ENCODE measurements around the gene BOD1L2. TPM values are rescaled to one million over a fixed set of nuclear protein-coding genes. Genes with fewer than 3 reads are reported as not detected.
A peak's percentile ranks its signal among the peaks of the same experiment; 100 is the strongest.

BOD1L2 gene
- total RNA-seq, 4 donors from 2014 or later = not detected

DNA sequence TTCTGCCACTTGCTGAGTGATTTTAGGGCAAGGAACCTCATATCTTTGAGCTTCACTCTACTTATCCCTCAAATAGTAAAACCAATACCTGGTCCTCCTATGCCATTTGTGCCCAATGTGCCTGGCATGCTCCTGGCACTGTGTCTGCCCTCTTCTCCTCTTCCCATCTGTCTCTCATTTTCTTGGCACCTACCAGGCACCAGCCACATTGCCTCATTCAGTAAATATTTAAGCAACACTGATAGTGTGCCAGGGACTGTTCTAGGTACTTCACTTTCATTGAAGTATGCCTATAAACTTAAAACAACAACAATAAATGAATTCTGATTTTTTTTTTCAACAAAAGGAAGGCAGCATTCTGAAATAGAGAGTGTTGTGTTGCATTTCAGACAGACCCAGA is 15.1 kb upstream of the BOD1L2 start:
- no peak for DNase-seq (ENCODE audit: low spot score in 2 of 2)
- no peak overlapping the region for H3K4me3 ChIP-seq (ENCODE audit: low read depth, poor library complexity, severe bottlenecking)
- intact Hi-C loops (cut with DNase I; ENCODE audit: low total_unique reads) = no loop called here
- TF ChIP-seq, protein P1, sequence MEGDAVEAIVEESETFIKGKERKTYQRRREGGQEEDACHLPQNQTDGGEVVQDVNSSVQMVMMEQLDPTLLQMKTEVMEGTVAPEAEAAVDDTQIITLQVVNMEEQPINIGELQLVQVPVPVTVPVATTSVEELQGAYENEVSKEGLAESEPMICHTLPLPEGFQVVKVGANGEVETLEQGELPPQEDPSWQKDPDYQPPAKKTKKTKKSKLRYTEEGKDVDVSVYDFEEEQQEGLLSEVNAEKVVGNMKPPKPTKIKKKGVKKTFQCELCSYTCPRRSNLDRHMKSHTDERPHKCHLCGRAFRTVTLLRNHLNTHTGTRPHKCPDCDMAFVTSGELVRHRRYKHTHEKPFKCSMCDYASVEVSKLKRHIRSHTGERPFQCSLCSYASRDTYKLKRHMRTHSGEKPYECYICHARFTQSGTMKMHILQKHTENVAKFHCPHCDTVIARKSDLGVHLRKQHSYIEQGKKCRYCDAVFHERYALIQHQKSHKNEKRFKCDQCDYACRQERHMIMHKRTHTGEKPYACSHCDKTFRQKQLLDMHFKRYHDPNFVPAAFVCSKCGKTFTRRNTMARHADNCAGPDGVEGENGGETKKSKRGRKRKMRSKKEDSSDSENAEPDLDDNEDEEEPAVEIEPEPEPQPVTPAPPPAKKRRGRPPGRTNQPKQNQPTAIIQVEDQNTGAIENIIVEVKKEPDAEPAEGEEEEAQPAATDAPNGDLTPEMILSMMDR (IDR thresholded peaks at IDR 0.05) = no peak
- TF ChIP-seq POLR2A (IDR thresholded peaks at IDR 0.05) = no peak

DNA sequence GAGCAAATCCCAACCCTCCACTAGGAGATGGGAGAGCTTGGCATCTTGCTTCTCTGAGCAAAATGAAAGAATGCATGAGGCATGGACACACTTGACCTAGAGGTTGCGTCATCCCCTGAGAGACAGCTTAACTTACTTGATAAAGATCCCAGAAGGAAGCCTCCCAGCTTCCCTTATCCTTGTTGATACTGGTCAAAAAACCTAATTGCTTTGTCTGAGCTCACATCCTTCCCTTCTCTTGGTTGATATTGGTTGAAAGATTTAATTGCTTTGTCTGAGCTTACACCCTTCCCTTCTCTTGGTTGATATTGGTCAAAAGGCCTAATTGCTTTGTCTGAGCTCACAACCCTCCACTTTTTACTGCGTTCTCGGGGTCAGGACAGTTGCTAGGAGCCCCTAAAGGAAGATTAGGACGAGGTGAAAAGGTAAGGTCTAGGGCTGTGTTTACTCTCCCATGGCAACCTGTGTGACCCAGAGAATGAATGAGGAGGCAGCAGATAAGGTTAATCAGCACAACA is 12.2 kb upstream of the BOD1L2 start:
- WGBS, 2 donors = 51 to 53% methylated on average over 4 of the region's 4 CpGs
- intact Hi-C loops (cut with DNase I; ENCODE audit: low total_unique reads) = no loop called here
- no peak for DNase-seq (ENCODE audit: low spot score in 2 of 2)
- TF ChIP-seq POLR2A (IDR thresholded peaks at IDR 0.05) = no peak
- TF ChIP-seq, protein P1 (IDR thresholded peaks at IDR 0.05) = no peak
- no peak overlapping the region for H3K4me3 ChIP-seq (ENCODE audit: low read depth, poor library complexity, severe bottlenecking)

DNA sequence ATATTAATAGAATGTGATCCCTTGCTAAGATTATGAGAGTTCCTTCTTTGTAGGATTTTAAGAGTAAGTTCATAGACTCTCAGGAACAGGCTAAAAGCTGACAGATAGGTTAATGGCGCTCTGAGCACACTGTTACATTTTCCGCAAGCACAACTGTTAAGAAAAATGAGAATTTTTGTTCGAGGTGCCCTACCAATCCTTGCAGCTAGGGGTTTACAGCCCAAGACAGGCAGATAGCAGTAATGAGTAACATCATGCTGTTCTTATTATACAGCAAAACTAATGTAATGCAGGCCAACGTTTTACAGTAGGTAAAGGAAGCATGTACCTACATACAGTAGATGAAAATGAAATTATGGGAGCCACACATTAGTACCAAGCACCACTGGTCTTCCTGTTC is 11.2 kb upstream of the BOD1L2 start:
- no peak overlapping the region for H3K4me3 ChIP-seq (ENCODE audit: low read depth, poor library complexity, severe bottlenecking)
- TF ChIP-seq, protein P1 (IDR thresholded peaks at IDR 0.05) = no peak
- no peak for TF ChIP-seq POLR2A (IDR thresholded peaks at IDR 0.05)
- WGBS, 2 donors = 44 to 61% methylated on average over 4 of the region's 4 CpGs
- no peak for DNase-seq (ENCODE audit: low spot score in 2 of 2)
- intact Hi-C loops (cut with DNase I; ENCODE audit: low total_unique reads) = no loop called here

DNA sequence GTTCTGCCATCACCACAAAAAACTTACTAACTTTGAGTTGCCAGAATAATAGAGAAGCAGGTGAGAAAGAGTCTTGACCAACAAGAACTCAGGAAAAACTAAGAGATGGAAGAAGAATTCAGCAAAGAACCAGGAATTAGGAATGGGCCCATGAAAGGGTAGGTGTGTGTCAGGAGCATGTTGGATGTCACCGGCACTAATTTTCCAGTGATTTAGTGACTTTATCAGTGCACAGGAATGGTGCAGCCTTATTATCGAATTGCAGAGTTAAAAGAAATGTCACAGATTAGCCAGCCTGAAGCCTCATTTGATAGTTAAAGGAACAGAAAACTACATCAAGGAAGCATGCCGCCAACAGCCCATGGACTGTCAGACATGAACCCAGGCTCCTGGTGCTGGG is 9.0 kb upstream of the BOD1L2 start:
- H3K4me3 ChIP-seq (ENCODE audit: low read depth, poor library complexity, severe bottlenecking) = no peak overlapping the region
- no peak for DNase-seq (ENCODE audit: low spot score in 2 of 2)
- intact Hi-C loops (cut with DNase I; ENCODE audit: low total_unique reads) = no loop called here
- TF ChIP-seq, protein P1 (IDR thresholded peaks at IDR 0.05) = no peak
- TF ChIP-seq POLR2A (IDR thresholded peaks at IDR 0.05) = no peak
- 86 to 88% methylated on average over 3 of the region's 3 CpGs for WGBS, 2 donors

DNA sequence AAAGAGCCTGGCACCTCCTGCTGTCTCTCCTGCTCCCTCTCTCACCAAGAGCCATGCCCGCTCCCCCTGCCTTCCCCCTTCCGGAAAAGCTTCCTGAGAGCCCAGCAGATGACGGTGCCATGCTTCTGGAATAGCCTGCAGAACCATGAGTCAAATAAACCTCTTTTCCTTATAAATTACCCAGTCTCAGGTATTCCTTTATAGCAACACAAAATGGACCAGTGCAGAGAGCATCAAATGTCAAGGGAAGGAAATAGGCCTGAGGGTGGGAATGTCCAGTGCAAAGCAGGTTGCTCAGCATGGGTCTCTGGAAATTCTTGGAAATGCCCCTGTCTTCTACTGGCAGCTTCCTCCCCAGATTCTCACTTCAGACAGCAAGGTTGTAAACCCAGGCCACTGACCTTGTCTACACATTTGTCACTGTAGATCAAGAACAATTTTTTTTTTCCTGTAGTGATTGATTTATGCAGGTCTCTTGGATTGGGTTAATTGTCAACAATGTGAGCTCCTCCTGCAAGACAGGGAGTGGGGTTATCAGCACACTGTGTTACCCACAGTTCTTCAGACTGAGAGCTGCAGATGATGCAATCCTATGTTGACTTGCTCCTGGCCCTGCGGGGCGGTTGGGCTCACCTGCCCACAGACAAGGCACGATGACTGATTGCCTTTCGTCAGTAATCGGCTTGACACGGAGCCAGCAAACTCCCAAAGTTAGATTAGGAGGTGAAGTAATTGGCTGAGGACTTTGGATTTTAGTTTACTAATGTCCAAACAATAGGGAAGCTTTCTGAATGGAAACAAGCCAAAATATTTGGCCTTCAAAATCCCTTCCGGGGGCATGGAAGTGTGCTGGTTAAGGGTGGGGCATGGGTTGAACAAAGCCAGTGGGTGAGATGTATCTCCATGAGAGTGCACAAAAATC is 5.4 kb upstream of the BOD1L2 start:
- TF ChIP-seq, protein P1 (IDR thresholded peaks at IDR 0.05) = no peak
- TF ChIP-seq POLR2A (IDR thresholded peaks at IDR 0.05) = no peak
- WGBS, 2 donors = 61 to 63% methylated on average over 10 of the region's 10 CpGs
- H3K4me3 ChIP-seq (ENCODE audit: low read depth, poor library complexity, severe bottlenecking) = no peak overlapping the region
- intact Hi-C loops (cut with DNase I; ENCODE audit: low total_unique reads) = no loop called here
- DNase-seq (ENCODE audit: low spot score in 2 of 2) = peak in 1 of 2 donors; percentile 68

Data from lower leg skin (tissue), 4 donors.